BLaER1 (cell line): ENCODE measurements around the gene MATR3.
"Not testable (repeated sequence)": the region's sequence is repeated elsewhere in the genome, so short reads cannot be mapped to it uniquely, and the experiment has no call there.

ENCODE experiments used
- H3K27ac ChIP-seq: shearing (Covaris generic); formaldehyde crosslinking; 2 replicates; pipeline ENCODE4 v1.8.1; 2022
- H3K27me3 ChIP-seq: shearing (Covaris generic); formaldehyde crosslinking; 2 replicates; pipeline ENCODE4 v1.8.1; 2022
- H3K36me3 ChIP-seq: shearing (Covaris generic); formaldehyde crosslinking; 2 replicates; pipeline ENCODE4 v1.8.1; 2022
- H3K4me1 ChIP-seq: shearing (Covaris generic); formaldehyde crosslinking; 2 replicates; pipeline ENCODE4 v1.8.1; 2022
- H3K4me2 ChIP-seq: shearing (Covaris generic); formaldehyde crosslinking; 2 replicates; pipeline ENCODE4 v1.8.1; 2022
- H3K4me3 ChIP-seq: shearing (Covaris generic); formaldehyde crosslinking; 2 replicates; pipeline ENCODE4 v1.8.1; 2022
- H3K9ac ChIP-seq: shearing (Covaris generic); formaldehyde crosslinking; 2 replicates; pipeline ENCODE4 v1.8.1; 2022
- H3K9me3 ChIP-seq: shearing (Covaris generic); formaldehyde crosslinking; 2 replicates; pipeline ENCODE4 v1.8.1; 2022
- H4K20me1 ChIP-seq: shearing (Covaris generic); formaldehyde crosslinking; 2 replicates; pipeline ENCODE4 v1.8.1; 2022
- Cebpa-rat ChIP-seq: shearing (Covaris generic); IDR thresholded peaks from 2 replicates; pipeline ENCODE4 v1.8.1; 2022

Gene MATR3

DNA sequence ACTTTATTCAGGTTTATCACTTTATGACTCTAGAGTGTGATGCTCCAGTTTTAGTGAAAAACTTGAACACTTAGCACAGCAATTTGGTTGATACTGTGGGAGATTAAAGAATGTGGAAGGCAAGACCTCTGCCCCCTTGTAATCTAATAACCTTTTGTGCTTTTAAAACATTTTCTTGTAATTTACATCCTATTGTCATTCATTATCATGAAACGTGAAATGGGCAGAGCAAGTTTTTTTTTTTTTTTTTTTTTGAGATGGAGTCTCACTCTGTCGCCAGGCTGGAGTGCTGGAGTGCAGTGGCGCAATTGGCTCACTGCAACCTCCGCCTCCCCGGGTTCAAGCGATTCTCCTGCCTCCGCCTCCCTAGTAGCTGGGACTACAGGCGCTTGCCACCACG is 49.9 kb downstream of the MATR3 start:
- Histone ChIP-seq H4K20me1 (peaks cover 75% of the 10 kb centered on the region), H3K4me1 (peaks cover 73% of the 10 kb centered on the region), H3K9me3 (no peaks in the 10 kb centered on the region), H3K27ac (peak overlapping the region; percentile 98), H3K9ac (peak overlapping the region; percentile 98), H3K4me3 (peak overlapping the region; percentile 77), H3K27me3 (no peaks in the 10 kb centered on the region), H3K4me2 (peak overlapping the region; percentile 90), H3K36me3 (peaks cover 46% of the 10 kb centered on the region)
- no peak for TF ChIP-seq Cebpa-rat

DNA sequence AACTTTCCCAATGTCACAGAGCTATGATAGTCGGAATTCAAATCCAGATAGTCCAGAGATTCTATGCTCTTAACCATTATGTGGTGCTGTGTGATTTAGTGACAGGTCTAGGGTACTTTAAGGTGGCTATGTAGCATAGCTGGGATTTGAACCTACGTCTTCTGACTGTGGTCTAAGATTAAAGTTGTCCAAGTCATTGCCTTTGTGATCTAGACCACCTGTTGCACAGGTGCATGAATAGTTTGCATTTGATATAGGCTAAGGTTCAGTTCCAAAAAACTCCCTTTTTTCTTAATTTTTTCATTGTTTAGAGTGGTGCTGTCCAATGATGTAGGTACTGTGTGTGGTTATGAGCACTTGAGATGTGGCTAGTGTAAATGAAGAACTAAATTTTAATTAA is 50.6 kb downstream of the MATR3 start:
- Histone ChIP-seq H3K4me2 (peak overlapping the region; percentile 90), H3K9ac (peak overlapping the region; percentile 98)

DNA sequence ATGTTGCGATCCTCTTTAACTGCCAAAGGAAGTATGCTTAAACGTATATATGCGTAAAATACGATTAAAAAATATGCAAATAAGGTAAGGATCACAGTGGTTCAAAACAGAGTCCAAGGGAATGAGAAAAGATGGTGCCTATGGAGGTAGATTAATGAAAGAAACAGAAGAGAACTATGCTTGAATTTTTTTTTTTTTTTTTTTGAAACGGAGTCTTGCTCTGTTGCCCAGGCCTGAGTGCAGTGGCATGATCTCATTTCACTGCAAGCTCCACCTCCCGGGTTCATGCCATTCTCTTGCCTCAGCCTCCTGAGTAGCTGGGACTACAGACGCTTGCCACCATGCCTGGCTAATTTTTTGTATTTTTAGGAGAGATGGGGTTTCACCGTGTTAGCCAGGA is 51.9 kb downstream of the MATR3 start:
- not testable (repeated sequence) for H3K27ac ChIP-seq, H3K9ac ChIP-seq, H3K4me3 ChIP-seq, H3K9me3 ChIP-seq, H3K27me3 ChIP-seq
- peak overlapping the region; percentile 90 for H3K4me2 ChIP-seq
- peaks cover 62% of the 10 kb centered on the region for H3K36me3 ChIP-seq
- peaks cover 83% of the 10 kb centered on the region for H3K4me1 ChIP-seq
- peaks cover 86% of the 10 kb centered on the region for H4K20me1 ChIP-seq

More for the DNA sequence above, 50.6 kb downstream of the MATR3 start:
- TF ChIP-seq Cebpa-rat: no peak
- no peaks in the 10 kb centered on the region for H3K27me3 ChIP-seq
- H3K36me3 ChIP-seq: peaks cover 51% of the 10 kb centered on the region
- H3K4me1 ChIP-seq: peaks cover 80% of the 10 kb centered on the region
- H3K27ac ChIP-seq: peak overlapping the region; percentile 98; the same call in 1 of the 2 replicates
- peaks cover 82% of the 10 kb centered on the region for H4K20me1 ChIP-seq
- peak overlapping the region; percentile 77 for H3K4me3 ChIP-seq
- H3K9me3 ChIP-seq: no peaks in the 10 kb centered on the region

DNA sequence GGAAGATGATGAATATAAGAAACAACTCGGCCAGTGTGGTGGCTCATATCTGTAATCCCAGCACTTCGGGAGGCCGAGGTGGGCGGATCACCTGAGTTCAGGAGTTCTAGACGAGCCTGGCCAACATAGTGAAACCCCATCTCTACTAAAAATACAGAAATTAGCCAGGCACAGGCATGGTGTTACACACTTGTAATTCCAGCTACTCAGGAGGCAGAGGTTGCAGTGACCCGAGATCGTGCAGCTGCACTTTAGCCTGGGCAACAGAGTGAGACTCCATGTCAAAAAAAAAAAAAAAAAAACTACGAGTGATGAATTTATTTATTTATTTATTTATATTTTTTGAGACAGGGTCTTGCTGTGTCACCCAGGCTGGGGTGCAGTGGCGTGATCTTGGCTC is 54.3 kb downstream of the MATR3 start:
- H3K9me3 ChIP-seq, H3K9ac ChIP-seq, H3K4me3 ChIP-seq, H3K27me3 ChIP-seq, H3K27ac ChIP-seq: not testable (repeated sequence)
- H3K36me3 ChIP-seq: peaks cover 62% of the 10 kb centered on the region
- H4K20me1 ChIP-seq: peaks cover 100% of the 10 kb centered on the region
- peak overlapping the region; percentile 55 for H3K4me2 ChIP-seq
- peaks cover 96% of the 10 kb centered on the region for H3K4me1 ChIP-seq

DNA sequence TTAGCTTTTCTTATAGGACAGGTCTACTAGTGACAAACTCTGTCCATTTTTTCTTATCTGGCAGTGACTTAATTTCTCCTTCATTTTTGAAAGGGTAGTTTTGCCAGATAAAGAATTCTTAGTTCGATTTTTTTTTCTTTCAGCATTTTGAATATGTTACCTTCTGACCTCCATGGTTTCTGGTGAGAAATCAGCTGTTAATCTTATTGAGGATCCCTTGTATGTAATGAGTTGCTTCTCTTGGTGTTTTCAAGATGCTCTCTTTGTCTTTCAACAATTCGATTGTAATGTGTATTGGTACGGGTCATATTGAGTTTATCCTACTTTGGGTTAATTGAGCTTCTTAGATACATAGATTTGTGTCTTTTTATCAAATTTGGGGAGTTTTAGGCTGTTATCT is 60.6 kb downstream of the MATR3 start:
- TF ChIP-seq Cebpa-rat: no peak

DNA sequence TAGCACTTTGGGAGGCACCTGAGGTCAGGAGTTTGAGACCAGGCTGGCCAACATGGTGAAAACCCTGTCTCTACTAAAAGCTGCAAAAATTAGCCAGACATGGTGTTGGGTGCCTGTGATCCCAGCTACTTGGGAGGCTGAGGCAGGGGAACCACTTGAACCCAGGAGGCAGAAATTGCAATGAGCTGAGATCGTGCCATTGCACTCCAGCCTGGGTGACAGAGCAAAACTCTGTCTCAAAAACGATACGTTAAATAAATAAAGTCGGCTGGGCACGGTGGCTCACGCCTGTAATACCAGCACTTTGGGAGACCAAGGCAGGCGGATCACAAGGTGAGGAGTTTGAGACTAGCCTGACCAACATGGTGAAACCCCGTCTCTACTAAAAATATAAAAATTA is 62.4 kb downstream of the MATR3 start:
- not testable (repeated sequence) for H3K4me3 ChIP-seq, H3K27ac ChIP-seq, H3K9me3 ChIP-seq, H3K9ac ChIP-seq, H3K27me3 ChIP-seq
- peaks cover 74% of the 10 kb centered on the region for H3K36me3 ChIP-seq
- peaks cover 100% of the 10 kb centered on the region for H4K20me1 ChIP-seq
- peaks cover 54% of the 10 kb centered on the region for H3K4me1 ChIP-seq
- 0 out of 2 replicates have a peak overlapping the region, but pooled peaks have one; percentile 3 for H3K4me2 ChIP-seq

More for the DNA sequence above, 60.6 kb downstream of the MATR3 start:
- Histone ChIP-seq H3K27ac (peak overlapping the region; percentile 1; the same call in 1 of the 2 replicates), H3K36me3 (peaks cover 68% of the 10 kb centered on the region), H3K27me3 (no peaks in the 10 kb centered on the region), H3K9ac (no peak overlapping the region), H3K9me3 (peaks cover 5% of the 10 kb centered on the region; the same call in 1 of the 2 replicates), H3K4me2 (peak overlapping the region; percentile 82), H3K4me3 (no peak overlapping the region), H3K4me1 (peaks cover 70% of the 10 kb centered on the region), H4K20me1 (peaks cover 100% of the 10 kb centered on the region)

DNA sequence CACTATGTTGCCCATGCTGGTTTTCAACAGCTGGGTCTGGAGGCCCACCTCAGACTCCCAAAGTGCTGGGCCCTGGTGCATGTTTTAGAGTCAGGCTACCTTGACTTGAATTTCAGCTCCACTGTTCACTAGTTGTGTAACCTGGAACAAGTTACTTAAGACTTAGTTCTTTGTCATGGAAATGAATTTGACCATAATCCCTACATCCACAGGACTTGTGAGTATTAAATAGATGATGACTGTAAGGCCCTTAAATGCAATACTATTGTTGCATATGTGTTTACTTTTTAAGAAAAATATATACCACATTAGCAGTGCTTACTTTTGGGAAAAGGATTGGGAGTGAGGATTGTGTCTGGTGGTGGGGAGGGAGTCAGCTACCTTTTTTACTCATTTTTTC is 64.5 kb downstream of the MATR3 start:
- peaks cover 95% of the 10 kb centered on the region for H3K36me3 ChIP-seq
- no peak overlapping the region for H3K4me3 ChIP-seq
- no peak overlapping the region for H3K27ac ChIP-seq
- no peak overlapping the region for H3K9ac ChIP-seq
- no peaks in the 10 kb centered on the region for H3K27me3 ChIP-seq
- H3K4me2 ChIP-seq: no peak overlapping the region
- peaks cover 33% of the 10 kb centered on the region for H3K4me1 ChIP-seq
- peaks cover 100% of the 10 kb centered on the region for H4K20me1 ChIP-seq
- no peak for TF ChIP-seq Cebpa-rat
- H3K9me3 ChIP-seq: peaks cover 5% of the 10 kb centered on the region; the same call in 1 of the 2 replicates

DNA sequence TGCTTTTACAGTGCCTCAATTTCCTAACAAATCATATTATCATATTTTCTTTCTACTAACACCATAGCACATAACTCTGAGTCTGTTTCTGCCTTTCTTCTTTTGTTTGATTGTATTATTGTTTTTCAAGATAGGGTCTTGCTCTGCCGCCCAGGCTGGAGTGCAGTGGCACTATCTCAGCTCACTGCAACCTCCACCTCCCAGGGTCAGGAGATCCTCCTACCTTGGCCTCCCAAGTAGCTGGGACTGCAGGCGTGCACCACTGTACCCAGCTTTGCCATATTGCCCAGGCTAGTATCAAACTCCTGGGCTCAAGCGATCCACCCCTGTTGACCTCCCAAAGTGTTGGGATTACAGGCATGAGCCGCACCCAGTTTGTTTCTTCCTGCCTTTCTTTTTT is 66.8 kb downstream of the MATR3 start:
- H3K27ac ChIP-seq: no peak overlapping the region
- no peak for TF ChIP-seq Cebpa-rat
- H3K4me2 ChIP-seq: no peak overlapping the region
- peaks cover 14% of the 10 kb centered on the region; the same call in 1 of the 2 replicates for H3K4me1 ChIP-seq
- no peak overlapping the region for H3K4me3 ChIP-seq
- 0 out of 2 replicates have a peak, but pooled peaks cover 5% of the 10 kb centered on the region for H3K9me3 ChIP-seq
- peaks cover 99% of the 10 kb centered on the region for H3K36me3 ChIP-seq
- H3K9ac ChIP-seq: no peak overlapping the region
- H3K27me3 ChIP-seq: no peaks in the 10 kb centered on the region
- H4K20me1 ChIP-seq: peaks cover 99% of the 10 kb centered on the region

DNA sequence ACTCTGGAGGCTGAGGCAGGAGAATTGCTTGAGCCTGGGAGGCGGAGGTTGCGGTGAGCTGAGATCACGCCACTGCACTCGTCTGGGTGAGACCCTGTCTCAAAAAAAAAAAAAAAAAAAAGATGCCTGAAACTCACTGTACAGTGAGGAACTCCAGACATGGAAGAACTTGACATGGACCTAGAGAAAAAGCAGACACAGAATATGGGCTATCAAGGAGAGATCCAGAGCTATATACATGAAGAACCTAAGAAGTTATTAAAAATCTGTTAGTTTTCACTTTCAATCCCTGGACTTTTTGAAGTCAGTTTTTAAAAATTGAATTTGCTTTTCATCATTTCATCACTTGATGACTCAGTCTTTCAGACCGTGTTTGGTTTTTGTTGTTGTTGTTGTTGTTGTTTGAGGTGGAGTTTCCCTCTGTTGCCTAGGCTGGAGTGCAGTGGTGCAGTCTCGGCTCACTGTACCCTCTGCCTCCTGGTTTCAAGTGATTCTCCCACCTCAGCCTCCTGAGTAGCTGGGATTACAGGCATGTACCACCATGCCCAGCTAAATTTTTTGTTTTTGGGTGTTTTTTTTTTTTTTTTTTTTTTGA is 68.4 kb downstream of the MATR3 start:
- Histone ChIP-seq H3K9me3 (0 out of 2 replicates have a peak, but pooled peaks cover 5% of the 10 kb centered on the region), H3K36me3 (peaks cover 99% of the 10 kb centered on the region), H3K27ac (no peak overlapping the region), H3K9ac (no peak overlapping the region), H3K4me3 (no peak overlapping the region), H4K20me1 (peaks cover 99% of the 10 kb centered on the region), H3K4me1 (peaks cover 7% of the 10 kb centered on the region), H3K4me2 (no peak overlapping the region), H3K27me3 (no peaks in the 10 kb centered on the region)
- TF ChIP-seq Cebpa-rat: no peak

DNA sequence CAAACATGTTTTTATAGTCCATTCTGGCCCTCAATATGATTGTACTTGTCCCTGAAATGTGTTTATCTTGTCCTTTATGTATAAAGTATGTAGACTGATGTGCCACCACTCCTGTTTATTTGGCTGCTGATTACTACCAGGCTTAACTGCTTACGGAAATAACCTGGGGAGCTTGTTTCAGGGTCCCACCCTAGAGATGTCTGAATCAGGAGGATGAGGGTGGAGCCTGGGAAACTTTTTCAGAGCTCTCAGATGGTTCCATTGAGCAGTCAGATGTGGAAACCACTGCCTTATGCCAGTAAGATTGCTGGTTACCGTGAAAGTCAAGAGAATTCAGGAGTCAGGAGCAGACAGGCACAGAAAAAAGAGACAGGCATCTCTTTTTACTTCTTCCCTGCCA is 70.4 kb downstream of the MATR3 start:
- Histone ChIP-seq H3K4me2 (no peak overlapping the region), H4K20me1 (peaks cover 99% of the 10 kb centered on the region), H3K9me3 (no peaks in the 10 kb centered on the region), H3K36me3 (peaks cover 99% of the 10 kb centered on the region), H3K4me3 (no peak overlapping the region), H3K27ac (no peak overlapping the region), H3K4me1 (peaks cover 8% of the 10 kb centered on the region), H3K9ac (no peak overlapping the region), H3K27me3 (no peaks in the 10 kb centered on the region)
- TF ChIP-seq Cebpa-rat: no peak

DNA sequence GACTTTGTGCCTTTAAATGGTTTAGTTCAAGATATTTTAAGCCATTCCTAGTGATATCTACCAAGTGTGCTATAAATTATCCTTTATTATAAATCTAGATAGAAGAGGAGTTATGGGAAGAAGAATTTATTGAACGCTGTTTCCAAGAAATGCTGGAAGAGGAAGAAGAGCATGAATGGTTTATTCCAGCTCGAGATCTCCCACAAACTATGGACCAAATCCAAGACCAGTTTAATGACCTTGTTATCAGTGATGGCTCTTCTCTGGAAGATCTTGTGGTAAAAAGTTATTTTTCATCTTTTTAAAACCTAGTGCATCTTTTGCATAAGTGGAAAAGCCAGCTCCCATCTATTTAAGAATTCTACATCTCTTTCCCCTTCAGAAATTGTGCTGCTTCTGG is 70.9 kb downstream of the MATR3 start:
- H3K4me2 ChIP-seq: no peak overlapping the region
- peaks cover 97% of the 10 kb centered on the region for H4K20me1 ChIP-seq
- H3K27me3 ChIP-seq: no peaks in the 10 kb centered on the region
- no peak for TF ChIP-seq Cebpa-rat
- peaks cover 8% of the 10 kb centered on the region for H3K4me1 ChIP-seq
- H3K9me3 ChIP-seq: no peaks in the 10 kb centered on the region
- H3K27ac ChIP-seq: no peak overlapping the region
- H3K36me3 ChIP-seq: peaks cover 99% of the 10 kb centered on the region
- no peak overlapping the region for H3K4me3 ChIP-seq
- no peak overlapping the region for H3K9ac ChIP-seq
